EL (cell line): ENCODE data around the gene JARID2.

Experiments used
- DNase-seq: peaks from one replicate; pipeline ENCODE4 v3.0.0-alpha.2; 2016

Gene JARID2

DNA sequence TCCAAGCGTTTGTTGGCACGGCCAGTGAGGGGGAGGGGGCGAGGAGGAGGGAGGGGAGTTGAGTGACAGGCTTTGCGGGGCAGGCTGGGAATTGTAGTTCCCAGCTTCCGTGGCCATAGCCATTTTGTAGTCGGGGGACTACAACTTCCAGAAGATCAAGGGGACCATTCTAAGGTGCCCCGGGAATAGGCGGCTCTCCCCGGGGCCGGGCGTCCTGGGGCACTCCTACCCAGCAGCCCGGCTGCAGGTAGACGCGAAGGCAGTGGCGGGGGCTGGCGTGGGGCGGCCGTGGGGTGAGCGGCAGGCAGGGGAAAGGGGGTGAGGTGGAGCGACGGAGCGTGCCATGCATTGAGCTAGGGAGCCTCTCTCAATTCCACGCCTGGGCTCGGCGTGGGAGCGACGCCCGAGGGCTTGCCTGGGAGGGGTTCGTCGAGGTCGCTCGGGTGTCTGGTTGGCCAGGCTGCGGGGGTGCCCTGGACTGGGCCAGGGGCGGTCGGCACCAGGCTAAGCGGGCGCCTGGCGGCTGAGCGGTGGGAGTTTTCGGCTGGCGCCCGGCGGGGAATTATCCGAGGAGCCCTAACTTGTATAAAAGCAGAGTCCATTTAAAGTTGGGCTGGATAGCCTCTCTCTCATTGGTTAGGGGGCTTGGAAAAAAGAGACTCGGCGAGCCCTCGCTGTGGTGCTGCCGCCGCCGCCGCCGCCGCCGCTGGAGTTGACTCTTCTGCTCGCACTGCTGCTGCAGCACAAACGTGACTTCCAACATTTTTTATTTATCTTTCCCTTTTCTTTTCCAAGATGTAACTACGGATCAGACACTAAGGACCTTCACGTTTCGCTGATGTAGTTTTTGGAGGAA lies at the start of gene JARID2:
Gene JARID2, plus strand, starts transcription at position 709 of the 856 bp plus-strand sequence. CDS start 471 bp downstream, outside the sequence.
- peak; percentile 98 for DNase-seq

- DNase-seq = no peak
Measured at GRCh38 chr6:15200087-15200486, 45.8 kb upstream of the JARID2 start.

DNA sequence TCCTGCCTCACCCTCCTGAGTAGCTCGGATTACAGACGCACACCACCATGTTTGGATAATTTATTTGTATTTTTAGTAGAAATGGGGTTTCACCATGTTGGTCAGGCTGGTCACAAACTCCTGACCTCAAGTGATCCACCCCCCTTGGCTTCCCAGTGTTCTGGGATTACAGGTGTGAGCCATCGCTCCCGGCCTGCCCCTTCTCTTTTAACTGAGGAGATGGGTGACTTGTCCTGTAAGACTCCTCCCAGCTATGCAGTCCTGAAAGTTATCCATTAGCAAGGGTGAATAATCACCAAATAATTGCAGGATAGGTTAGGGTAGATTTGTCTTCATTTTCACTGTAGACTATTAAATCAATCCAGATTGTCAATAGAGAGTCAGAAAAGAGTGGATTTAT lies 40.5 kb upstream of the JARID2 start:
- DNase-seq = no peak

DNA sequence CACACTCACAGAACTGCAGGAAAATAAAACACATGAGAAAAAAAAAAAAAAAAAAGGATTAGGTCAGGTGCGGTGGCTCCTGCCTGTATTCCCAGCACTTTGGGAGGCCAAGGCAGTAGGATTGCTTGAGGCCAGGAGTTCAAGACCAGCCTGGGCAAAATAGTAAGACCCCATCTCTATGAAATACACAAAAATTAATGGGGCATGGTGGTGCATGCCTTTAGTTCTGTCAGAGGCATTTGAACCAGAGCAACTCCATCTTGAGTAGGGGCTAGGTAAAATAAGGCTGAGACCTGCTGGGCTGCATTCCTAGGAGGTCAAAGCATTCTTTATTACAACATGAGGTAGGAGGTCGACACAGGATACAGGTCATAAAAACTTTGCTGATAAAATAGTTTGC lies 39.0 kb upstream of the JARID2 start:
- DNase-seq = no peak

- DNase-seq = peak; percentile 30
Measured at GRCh38 chr6:15207923-15208322, 37.9 kb upstream of the JARID2 start.

GRCh38 chr6:15213838-15214400 lies 31.9 kb upstream of the JARID2 start:
- no peak for DNase-seq

- DNase-seq = no peak
Measured at GRCh38 chr6:15218401-15218800, 27.5 kb upstream of the JARID2 start.

DNA sequence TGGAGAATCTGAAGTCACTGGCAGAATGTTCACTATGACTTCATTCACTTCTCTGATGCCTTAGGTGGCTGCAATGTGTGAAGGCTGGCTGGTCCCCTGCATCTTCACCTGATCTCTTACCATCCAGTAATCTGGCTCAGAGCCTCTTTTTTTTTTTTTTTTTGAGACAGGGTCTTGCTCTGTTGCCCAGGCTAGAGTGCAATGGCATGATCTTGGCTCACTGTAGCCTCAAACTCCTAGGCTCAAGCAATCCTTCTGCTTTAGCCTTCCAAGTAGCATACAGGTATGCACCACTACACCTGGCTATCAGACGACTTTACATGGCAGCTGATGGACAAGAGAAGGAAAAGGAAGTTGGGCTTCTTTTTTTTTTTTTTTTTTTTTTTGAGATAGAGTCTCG lies 25.8 kb upstream of the JARID2 start:
- DNase-seq = no peak

DNA sequence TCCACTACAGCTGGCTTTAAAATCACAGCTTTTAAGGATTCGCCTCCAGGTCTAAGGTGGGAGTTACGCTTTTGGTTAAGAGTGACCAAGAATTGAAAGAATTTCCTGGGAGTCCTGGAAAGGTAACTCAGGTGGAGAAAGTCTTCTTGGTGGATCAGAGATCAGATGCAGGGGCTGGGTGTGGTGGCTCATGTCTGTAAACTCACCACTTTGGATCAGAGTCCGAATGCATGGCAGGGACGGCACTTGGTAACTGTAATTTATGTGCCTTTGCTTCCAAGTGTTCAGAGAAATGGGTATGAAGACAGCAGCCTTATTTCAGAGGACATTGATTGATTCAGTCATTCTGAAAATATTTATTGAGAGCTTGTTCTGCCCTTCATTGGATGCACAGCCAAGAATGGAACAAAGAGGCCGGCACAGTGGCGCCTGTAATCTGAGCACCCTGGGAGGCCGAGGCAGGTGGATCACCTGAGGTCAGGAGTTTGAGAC lies 18.0 kb upstream of the JARID2 start:
- no peak for DNase-seq

- DNase-seq = no peak
Measured at GRCh38 chr6:15230827-15231226, 15.0 kb upstream of the JARID2 start.

- no peak for DNase-seq
Measured at GRCh38 chr6:15232836-15233510, 12.9 kb upstream of the JARID2 start.

DNA sequence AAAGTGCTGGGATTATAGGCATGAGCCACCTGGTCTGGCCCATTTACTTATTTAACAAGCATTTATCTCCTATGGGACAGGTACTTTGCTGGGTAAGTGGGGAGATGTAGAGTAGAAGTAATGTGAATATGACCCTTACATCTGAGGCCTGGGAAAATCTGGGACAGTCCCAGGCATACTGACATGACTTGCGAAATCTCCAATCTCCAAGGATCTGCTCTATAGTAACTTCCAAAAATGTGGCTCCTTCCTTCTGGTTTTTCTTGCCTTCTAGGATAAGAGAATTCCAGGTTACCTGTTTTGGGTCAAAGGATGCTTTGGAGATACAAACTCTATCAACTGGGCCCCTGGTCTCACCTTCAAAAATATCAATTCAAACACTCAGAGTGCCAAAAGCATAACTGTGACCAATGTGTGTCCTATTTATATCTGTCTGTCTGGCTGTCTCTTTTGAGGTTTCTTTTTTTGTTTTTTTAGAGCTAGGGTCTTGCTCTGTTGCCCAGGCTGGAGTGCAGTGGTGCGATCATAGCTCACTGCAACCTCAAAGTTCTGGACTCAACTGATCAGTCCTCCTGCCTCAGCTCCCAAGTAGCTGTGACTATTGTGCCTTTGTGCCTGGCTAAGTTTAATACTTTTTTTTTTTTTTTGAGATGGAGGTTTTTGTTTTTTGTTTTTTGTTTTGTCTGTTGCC lies 11.7 kb upstream of the JARID2 start:
- no peak for DNase-seq

DNA sequence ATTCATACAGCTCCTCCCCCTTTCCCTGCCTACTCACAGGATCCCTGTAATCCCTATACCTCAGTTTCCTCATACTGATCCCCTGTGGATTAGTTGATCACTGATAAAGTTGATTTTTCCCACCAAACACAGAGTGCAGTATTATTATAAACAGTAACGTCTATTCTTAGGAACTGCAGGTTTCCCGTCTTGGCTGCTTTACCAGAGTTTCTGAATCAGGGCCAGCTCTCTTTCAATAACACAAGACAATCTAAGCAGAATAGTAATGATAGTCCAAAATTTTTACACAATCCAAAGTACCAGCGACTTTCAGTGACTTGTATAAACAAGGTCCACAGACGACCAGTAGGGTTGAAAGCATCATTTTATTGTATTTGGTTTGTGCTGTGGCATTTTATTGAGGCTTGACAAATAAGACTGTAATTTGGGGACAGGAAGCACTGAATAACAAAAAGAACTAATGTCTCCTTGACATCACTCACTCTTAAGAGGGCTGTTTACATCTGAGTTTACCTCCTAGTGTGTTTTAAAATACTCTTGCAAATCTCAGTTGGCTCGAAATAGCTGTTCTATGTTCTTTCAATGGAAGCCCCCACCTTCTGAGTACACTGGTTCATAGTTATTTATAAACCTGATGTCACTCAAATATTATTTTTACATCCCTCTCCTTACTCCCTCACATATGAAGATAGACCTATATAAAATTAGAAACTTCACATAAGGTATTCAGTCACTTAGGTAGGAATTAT lies 6.1 kb upstream of the JARID2 start:
- DNase-seq = no peak

DNA sequence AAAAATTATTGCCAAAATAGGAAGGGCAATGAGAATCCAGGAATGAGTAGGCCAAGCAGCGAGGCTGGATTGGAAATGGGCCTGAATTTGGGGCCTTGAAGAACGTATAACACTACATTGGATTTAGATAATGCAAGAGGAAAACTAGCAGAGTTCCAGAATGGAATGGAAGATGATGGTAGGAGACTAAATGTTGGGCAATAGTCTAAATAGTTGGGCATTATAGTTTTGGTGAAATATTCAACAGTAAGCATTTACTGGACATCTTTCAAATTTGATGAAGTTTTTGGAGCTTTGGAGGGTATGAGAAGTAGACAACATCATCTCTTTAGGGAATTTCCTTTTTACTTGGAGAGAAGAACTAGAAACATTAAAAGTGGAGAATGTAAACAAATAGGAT lies 3.4 kb upstream of the JARID2 start:
- no peak for DNase-seq

DNA sequence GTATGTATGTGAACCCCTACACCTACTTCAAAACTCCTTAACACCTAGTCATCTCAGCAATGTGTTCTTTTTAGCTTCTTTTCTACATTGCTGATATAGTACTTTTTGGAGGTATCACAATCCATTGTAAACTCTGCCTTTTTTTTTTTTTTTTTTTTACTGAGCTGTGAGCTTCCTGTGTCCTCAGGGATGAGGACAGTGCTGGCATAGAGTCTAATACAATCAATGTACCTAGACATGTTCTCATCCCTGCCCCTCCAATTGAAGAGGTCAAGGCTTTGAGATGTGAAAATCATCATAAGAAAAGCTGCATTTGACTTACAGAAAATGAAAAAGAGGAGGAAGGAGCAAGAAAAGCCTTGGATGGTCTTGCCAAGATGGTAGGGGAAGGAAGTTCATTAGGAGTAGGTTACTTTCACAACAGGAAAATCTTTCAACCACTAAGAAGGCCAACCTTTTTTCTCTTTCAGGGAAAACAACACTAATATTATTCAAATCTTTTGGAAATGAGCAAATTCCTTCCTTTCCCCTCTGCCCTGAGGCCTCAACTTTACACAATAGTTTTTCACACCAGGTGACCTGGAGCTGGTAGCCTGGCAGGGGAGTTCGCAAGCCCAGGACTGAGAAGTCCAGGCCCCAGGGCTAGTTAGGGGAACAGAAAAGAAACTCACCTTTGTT lies 2.8 kb upstream of the JARID2 start:
- DNase-seq = no peak

- DNase-seq = no peak
Measured at GRCh38 chr6:15243910-15244619, 1.8 kb upstream of the JARID2 start.

GRCh38 chr6:15244620-15245360 lies 1.1 kb upstream of the JARID2 start:
- peak; percentile 78 for DNase-seq

DNA sequence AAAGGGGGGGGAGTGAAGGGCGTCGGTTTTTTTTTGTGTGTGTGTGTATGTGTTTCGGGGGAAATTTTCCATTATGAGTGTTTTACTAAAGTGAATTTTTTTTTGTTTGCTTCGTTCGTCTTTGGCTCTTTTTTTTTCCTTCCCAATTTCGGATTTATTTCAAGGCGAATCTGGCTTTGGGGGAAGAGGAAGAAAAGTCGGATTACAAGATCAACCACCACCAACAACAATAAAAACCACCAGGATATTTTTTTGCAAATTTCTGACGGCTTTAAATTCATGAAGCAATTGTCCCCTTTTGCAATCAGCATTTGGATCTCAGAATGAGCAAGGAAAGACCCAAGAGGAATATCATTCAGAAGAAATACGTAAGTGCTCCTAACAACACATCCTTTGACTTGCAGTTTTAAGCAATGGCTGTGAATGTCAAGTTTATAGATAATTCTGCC lies 372 bp downstream of the JARID2 start:
- no peak for DNase-seq

- peak; percentile 26 for DNase-seq
Measured at GRCh38 chr6:15246666-15247499, 1.0 kb downstream of the JARID2 start.
